OCI-LY7 (cell line): ENCODE measurements around the gene PTPA. TPM values are rescaled to one million over a fixed set of nuclear protein-coding genes. Genes with fewer than 3 reads are reported as not detected.
A peak's percentile ranks its signal among the peaks of the same experiment; 100 is the strongest.

Experiments used
- BruUV-seq: library from RNA; stranded (reverse); fragments of 400-500 nt; replicated peaks from 2 replicates; lab custom pipeline; 2021; lab: Mats Ljungman, UMichigan
- CTCF ChIA-PET: fragments of 300-600 bp; sonication (Branson Sonifier 250); formaldehyde crosslinking; loops from one replicate; lab custom pipeline; 2022; ENCODE audit warnings: antibody characterized with exemption; ENCODE audit not compliant: unreplicated experiment; lab: Charles Lee
- POLR2A ChIA-PET: fragments of 300-600 bp; sonication (Branson Sonifier 250); formaldehyde crosslinking; loops from one replicate; lab custom pipeline; 2022; ENCODE audit warnings: antibody characterized with exemption; lab: Charles Lee
- DNase-seq: peaks from one replicate; pipeline ENCODE4 v3.0.0-alpha.2; 2015; ENCODE audit warnings: low spot score
- H2AFZ ChIP-seq: fragments of 200-600 bp; sonication (generic), shearing (Covaris generic); 2 replicates; pipeline ENCODE4 v1.6.1; 2014; ENCODE audit warnings: mild to moderate bottlenecking, antibody characterized with exemption, low read length, moderate library complexity
- H3K27ac ChIP-seq: fragments of 200-600 bp; sonication (generic); 2 replicates; pipeline ENCODE4 v1.5.1; 2014; ENCODE audit warnings: mixed run types, low read depth, mild to moderate bottlenecking, moderate library complexity, low read length, inconsistent platforms; ENCODE audit not compliant: poor library complexity, severe bottlenecking
- H3K36me3 ChIP-seq: fragments of 200-600 bp; sonication (generic); 2 replicates; pipeline ENCODE4 v1.6.1; 2014; ENCODE audit warnings: mild to moderate bottlenecking, antibody characterized with exemption, low read length, moderate library complexity, mixed read lengths; ENCODE audit not compliant: insufficient read depth
- H3K4me1 ChIP-seq: fragments of 200-600 bp; sonication (generic); 2 replicates; pipeline ENCODE4 v1.5.1; 2014; ENCODE audit warnings: mild to moderate bottlenecking, low read length; ENCODE audit not compliant: insufficient read depth, poor library complexity, severe bottlenecking
- H3K4me2 ChIP-seq: fragments of 200-600 bp; sonication (generic); 2 replicates; pipeline ENCODE4 v1.6.1; 2014; ENCODE audit warnings: mild to moderate bottlenecking, low read length
- H3K4me3 ChIP-seq: fragments of 200-600 bp; sonication (generic); 2 replicates; pipeline ENCODE4 v1.5.1; 2014; ENCODE audit warnings: mild to moderate bottlenecking, low read depth, low read length; ENCODE audit not compliant: poor library complexity, severe bottlenecking
- H3K79me2 ChIP-seq: fragments of 200-600 bp; sonication (generic); 2 replicates; pipeline ENCODE4 v1.6.1; 2016; ENCODE audit warnings: low read depth, mild to moderate bottlenecking, low read length, moderate library complexity, mixed read lengths; ENCODE audit not compliant: insufficient read depth
- H3K9me2 ChIP-seq: fragments of 200-600 bp; sonication (generic); 2 replicates; pipeline ENCODE4 v1.6.1; 2016; ENCODE audit warnings: mild to moderate bottlenecking, low read length, mixed read lengths; ENCODE audit not compliant: insufficient read depth
- H3K9me3 ChIP-seq: fragments of 200-600 bp; sonication (generic); 2 replicates; pipeline ENCODE4 v1.6.1; 2014; ENCODE audit warnings: mild to moderate bottlenecking, mixed run types, low read length, mixed read lengths
- H4K20me1 ChIP-seq: fragments of 200-600 bp; sonication (generic); 2 replicates; pipeline ENCODE4 v1.6.1; 2014; ENCODE audit warnings: mild to moderate bottlenecking, antibody characterized with exemption, low read length, moderate library complexity, mixed read lengths; ENCODE audit not compliant: insufficient read depth
- EZH2phosphoT487 ChIP-seq: fragments of 200-600 bp; sonication (generic); IDR thresholded peaks from 2 replicates; pipeline ENCODE4 v1.6.1; 2018; ENCODE audit warnings: low read depth, borderline replicate concordance, mild to moderate bottlenecking, mixed run types, antibody characterized with exemption, low read length, moderate library complexity, mixed read lengths
- intact Hi-C: fragments of 100-400 bp; cut with micrococcal nuclease; formaldehyde crosslinking; loops from one replicate; pipeline ENCODE4 v1.10.0; 2022; ENCODE audit not compliant: unreplicated experiment
- total RNA-seq, 2 experiments: library from RNA; depleted of rRNA in 1 of 2; stranded (reverse); fragments of >200 nt in 1 of 2; shearing (Covaris generic) in 1 of 2; gene quantifications; 2 replicates each; pipeline ENCODE4 v1.2.3, GENCODE V29; 2014 to 2022
- TF ChIP-seq, protein P1 (sequence below): fragments of 200-600 bp; sonication (generic); conservative IDR thresholded peaks from 2 replicates; pipeline ENCODE4 v1.5.1; 2014; ENCODE audit warnings: mild to moderate bottlenecking, antibody characterized with exemption, low read length, moderate library complexity, mixed read lengths

The PTPA gene
- total RNA-seq, 2 experiments from 2014 or later, result 106 to 111 TPM

DNA sequence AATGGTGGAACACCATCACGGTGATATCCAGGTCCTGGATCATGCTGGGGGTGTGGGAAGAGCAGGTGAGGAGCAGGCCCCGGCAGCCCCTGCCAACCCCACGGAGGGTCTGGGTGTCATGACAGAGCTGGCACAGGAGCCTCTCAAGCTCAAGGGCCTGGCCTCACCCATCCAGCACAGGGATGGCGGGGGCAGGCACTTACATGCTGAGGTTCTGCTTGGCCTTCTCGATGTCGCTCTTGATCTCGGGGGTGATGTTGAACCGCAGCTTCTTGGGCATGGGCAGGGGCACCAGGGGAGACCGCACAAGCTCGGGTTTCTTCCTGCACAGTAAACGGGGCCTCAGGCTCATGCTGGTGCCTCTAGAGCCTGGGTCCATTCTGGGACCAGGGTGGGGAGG lies 12.9 kb upstream of the PTPA start:
- intact Hi-C loops, result no loop called here
- CTCF ChIA-PET, result interaction anchor here (0.9 kb wide), 1 partner anchor 17 kb away, joined by 3 read pairs; no protein-coding TSS in a partner anchor
- Histone ChIP-seq H3K4me1 (no peaks in the 10 kb centered on the region), H3K4me2 (no peak overlapping the region), H3K36me3 (no peaks in the 10 kb centered on the region), H3K9me3 (no peaks in the 10 kb centered on the region), H2AFZ (no peak overlapping the region), H3K79me2 (no peaks in the 10 kb centered on the region), H4K20me1 (no peaks in the 10 kb centered on the region), H3K27ac (no peak overlapping the region), H3K4me3 (no peak overlapping the region), H3K9me2 (no peaks in the 10 kb centered on the region)
- POLR2A ChIA-PET, result interaction anchor here (0.7 kb wide), 2 partner anchors 129 to 805 kb away, joined by 3 read pairs; no protein-coding TSS in a partner anchor
- no peak for DNase-seq
- no TSS peak for BruUV-seq
- TF ChIP-seq EZH2phosphoT487, result no peak
- TF ChIP-seq, protein P1, sequence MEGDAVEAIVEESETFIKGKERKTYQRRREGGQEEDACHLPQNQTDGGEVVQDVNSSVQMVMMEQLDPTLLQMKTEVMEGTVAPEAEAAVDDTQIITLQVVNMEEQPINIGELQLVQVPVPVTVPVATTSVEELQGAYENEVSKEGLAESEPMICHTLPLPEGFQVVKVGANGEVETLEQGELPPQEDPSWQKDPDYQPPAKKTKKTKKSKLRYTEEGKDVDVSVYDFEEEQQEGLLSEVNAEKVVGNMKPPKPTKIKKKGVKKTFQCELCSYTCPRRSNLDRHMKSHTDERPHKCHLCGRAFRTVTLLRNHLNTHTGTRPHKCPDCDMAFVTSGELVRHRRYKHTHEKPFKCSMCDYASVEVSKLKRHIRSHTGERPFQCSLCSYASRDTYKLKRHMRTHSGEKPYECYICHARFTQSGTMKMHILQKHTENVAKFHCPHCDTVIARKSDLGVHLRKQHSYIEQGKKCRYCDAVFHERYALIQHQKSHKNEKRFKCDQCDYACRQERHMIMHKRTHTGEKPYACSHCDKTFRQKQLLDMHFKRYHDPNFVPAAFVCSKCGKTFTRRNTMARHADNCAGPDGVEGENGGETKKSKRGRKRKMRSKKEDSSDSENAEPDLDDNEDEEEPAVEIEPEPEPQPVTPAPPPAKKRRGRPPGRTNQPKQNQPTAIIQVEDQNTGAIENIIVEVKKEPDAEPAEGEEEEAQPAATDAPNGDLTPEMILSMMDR, result no peak

DNA sequence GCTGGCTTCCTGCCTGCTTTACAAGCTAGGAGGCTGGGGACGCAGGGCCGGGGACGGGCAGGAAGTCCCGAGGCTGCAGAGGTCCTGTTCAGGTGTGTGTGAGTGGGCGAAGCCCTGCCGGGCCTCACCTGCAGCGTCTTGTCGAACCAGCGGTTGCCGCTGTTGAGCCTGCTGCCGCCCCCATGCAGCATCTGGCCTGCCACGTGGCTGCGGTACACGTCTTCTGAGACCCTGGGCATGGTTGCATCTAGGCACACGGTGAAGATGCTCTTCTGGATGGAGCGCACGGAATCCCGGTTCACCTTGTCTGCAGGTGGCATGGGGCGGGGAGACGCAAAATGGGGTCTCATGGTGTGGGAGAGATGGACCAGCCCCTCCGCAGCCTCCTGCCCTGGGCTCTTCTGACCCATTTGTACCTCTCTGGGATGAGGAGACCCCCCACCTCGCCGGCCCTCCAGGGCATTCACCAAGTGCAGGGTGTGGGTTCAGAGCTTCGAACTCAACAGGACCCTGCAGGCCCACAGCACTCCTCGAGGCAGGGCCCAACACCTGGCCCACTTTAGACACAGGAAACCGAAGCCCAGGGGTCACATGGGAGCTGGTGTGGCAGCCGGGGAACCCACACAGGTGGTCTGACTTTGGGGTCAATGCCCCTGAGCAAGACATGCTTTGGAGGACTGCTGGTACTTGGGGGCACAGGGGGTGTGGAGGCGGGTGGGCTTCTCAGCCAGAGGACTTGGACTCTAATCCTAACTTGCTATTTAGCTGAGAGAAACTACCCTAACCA lies 10.6 kb upstream of the PTPA start:
- no peaks in the 10 kb centered on the region for H3K9me3 ChIP-seq
- CTCF ChIA-PET, result no interaction called here
- BruUV-seq, result no TSS peak
- POLR2A ChIA-PET, result no interaction called here
- H3K27ac ChIP-seq, result no peak overlapping the region
- no peaks in the 10 kb centered on the region for H4K20me1 ChIP-seq
- no peaks in the 10 kb centered on the region for H3K4me1 ChIP-seq
- no peak overlapping the region for H3K4me2 ChIP-seq
- TF ChIP-seq EZH2phosphoT487, result no peak
- TF ChIP-seq, protein P1, result peak; percentile 62
- DNase-seq, result peak; percentile 56
- no peak overlapping the region for H3K4me3 ChIP-seq
- 0 out of 2 replicates have a peak overlapping the region, but pooled peaks have one; percentile 8 for H2AFZ ChIP-seq
- intact Hi-C loops, result no loop called here
- no peaks in the 10 kb centered on the region for H3K36me3 ChIP-seq
- H3K79me2 ChIP-seq, result no peaks in the 10 kb centered on the region
- H3K9me2 ChIP-seq, result no peaks in the 10 kb centered on the region

DNA sequence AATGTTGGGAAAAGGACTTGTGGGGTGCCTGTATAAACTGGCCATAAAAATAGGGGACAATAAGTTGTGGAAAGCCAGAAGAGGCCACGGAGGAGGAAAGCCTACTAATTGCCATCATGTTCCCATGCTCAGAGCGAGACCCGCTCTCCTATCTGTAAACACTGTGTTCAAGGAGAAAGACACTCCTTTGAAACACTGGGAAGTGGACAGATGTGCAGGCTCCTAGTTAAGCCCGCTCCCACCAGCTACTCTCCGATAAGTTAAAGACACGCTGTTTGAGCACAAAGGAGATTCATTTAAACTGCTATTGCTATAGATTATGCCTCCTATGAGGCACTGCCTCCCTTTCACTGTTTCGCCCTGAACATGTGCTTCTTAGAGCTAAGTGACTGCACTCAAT lies 9.9 kb upstream of the PTPA start:
- intact Hi-C loops, result no loop called here
- Histone ChIP-seq H3K36me3 (no peaks in the 10 kb centered on the region), H3K9me2 (no peaks in the 10 kb centered on the region), H3K9me3 (no peaks in the 10 kb centered on the region), H3K27ac (no peak overlapping the region), H3K79me2 (no peaks in the 10 kb centered on the region), H3K4me2 (no peak overlapping the region), H4K20me1 (no peaks in the 10 kb centered on the region), H3K4me3 (no peak overlapping the region), H3K4me1 (no peaks in the 10 kb centered on the region), H2AFZ (no peak overlapping the region)
- ChIA-PET CTCF (no interaction called here), POLR2A (no interaction called here)
- DNase-seq, result no peak
- no TSS peak for BruUV-seq
- TF ChIP-seq, protein P1, result no peak
- no peak for TF ChIP-seq EZH2phosphoT487
